ENCODE measurements around the gene PREB. TPM values are rescaled to one million over a fixed set of nuclear protein-coding genes. Genes with fewer than 3 reads are reported as not detected.

The PREB gene
- total and polyA plus RNA-seq, 8 donors: 14.2 to 107 (median 41.0) TPM

DNA sequence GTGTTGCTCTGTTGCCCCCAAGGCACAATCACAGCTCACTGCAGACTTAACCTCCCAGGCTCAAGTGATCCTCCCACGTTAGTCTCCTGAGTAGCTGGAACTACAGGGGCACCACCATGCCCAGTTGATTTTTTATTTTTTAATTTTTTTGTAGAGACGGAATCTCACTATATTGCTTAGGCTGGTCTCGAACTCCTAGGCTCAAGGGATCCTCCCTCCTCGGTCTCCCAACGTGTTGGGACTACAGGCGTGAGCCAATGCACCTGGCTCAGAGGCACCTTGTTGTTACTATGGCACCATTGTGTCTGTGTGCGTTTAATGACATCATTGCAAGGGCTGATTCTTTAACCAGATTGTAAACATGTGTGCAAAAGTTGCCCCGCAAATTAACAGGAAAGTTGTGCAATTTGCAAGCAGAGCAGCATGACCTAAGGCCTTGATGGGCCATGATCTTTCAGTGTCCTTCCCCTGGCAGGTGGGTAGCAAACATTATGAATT is 37.0 kb upstream of the PREB start:
- intact Hi-C loops (cut with DNase I; ENCODE audit: low total_unique reads): no loop called here
- Histone ChIP-seq H3K27ac (no peak overlapping the region), H3K9me3 (no peaks in the 10 kb centered on the region), H3K36me3 (no peaks in the 10 kb centered on the region), H3K4me1 (peaks cover 0 to 16% (median 9%) of the 10 kb centered on the region in 4 donors), H3K27me3 (peaks cover 0 to 23% (median 0%) of the 10 kb centered on the region in 3 donors), H3K4me3 (no peak overlapping the region)
- no peak for DNase-seq
- 51 to 58% (median 54%) methylated on average over 8 of the region's 8 CpGs for WGBS, 5 donors
- no peak for TF ChIP-seq POLR2A (IDR thresholded peaks at IDR 0.05)
- TF ChIP-seq CTCF (IDR thresholded peaks at IDR 0.05): no peak
- no peak for TF ChIP-seq EP300 (IDR thresholded peaks at IDR 0.05)
- no peak for TF ChIP-seq POLR2AphosphoS5 (IDR thresholded peaks at IDR 0.05)

GRCh38 chr2:27170581-27171337 is 36.3 kb upstream of the PREB start:
- 56 to 68% (median 64%) methylated on average over 6 of the region's 6 CpGs for WGBS, 5 donors
- no peak for DNase-seq
- H3K4me3 ChIP-seq: peak overlapping the region in 1 of 4 donors; percentile 31
- peaks cover 0 to 16% (median 9%) of the 10 kb centered on the region in 4 donors for H3K4me1 ChIP-seq
- no peak overlapping the region for H3K27ac ChIP-seq
- intact Hi-C loops (cut with DNase I; ENCODE audit: low total_unique reads): no loop called here
- peaks cover 0 to 19% (median 0%) of the 10 kb centered on the region in 3 donors for H3K27me3 ChIP-seq
- H3K36me3 ChIP-seq: no peaks in the 10 kb centered on the region
- no peaks in the 10 kb centered on the region for H3K9me3 ChIP-seq
- TF ChIP-seq POLR2A (IDR thresholded peaks at IDR 0.05) (no peak), POLR2AphosphoS5 (IDR thresholded peaks at IDR 0.05) (no peak), CTCF (IDR thresholded peaks at IDR 0.05) (no peak), EP300 (IDR thresholded peaks at IDR 0.05) (no peak)

DNA sequence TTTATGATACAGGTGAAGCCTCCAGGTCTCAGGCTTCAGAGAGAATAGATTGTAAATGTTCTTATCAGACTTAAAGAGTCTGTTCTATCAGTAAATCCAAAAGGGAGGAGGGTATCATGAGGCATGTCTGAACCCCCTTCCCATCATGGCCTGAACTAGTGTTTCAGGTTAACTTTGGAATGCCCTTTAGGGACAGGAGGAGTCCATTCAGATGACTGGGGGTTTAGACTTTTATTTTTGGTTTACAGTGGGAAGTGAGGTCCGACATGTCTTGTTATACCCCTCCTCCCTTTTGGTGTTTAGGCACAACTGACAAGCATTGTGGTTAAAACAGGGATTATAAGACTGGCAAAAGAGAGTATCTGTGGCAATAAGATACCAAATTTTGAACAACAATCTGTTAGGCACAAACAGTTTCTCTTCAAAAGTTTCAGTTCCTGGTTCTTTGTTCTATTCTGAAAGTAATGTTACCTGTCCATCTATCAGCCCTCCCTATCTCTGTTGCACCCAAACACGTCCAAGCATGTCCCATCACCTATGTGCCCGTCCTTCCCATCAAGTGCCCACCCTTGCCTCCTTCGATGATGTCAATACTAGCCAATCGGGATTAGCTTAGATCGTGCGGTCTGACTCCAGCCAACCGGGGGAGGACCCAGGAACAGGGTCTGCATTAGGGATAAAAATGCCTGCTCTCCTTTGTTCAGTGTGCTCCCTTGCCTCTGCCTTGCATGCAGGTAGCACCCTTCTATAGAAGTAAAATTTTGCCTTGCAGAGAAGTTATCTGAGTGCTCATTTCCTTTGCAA is 30.7 kb upstream of the PREB start:
- no peak overlapping the region for H3K27ac ChIP-seq
- intact Hi-C loops (cut with DNase I; ENCODE audit: low total_unique reads): no loop called here
- peaks cover 0 to 7% (median 5%) of the 10 kb centered on the region in 4 donors for H3K4me1 ChIP-seq
- no peak for DNase-seq
- H3K9me3 ChIP-seq: no peaks in the 10 kb centered on the region
- no peak overlapping the region for H3K4me3 ChIP-seq
- peaks cover 0 to 8% (median 0%) of the 10 kb centered on the region in 3 donors for H3K27me3 ChIP-seq
- WGBS, 5 donors: 82 to 86% (median 84%) methylated on average over 8 of the region's 8 CpGs
- TF ChIP-seq POLR2AphosphoS5 (IDR thresholded peaks at IDR 0.05) (no peak), CTCF (IDR thresholded peaks at IDR 0.05) (no peak)
- no peaks in the 10 kb centered on the region for H3K36me3 ChIP-seq

Data from stomach (tissue), 9 donors.